Measurements from ENCODE around the gene PPM1J.

- TF ChIP-seq CTCF (conservative IDR thresholded peaks at IDR 0.05): no peak
- TF ChIP-seq ZFX (IDR thresholded peaks at IDR 0.05): no peak
These were observed 42.3 kb downstream of the PPM1J start for GRCh38 chr1:112672842-112673241.
